ENCODE data around the gene FYCO1. TPM values are rescaled to one million over a fixed set of nuclear protein-coding genes. Genes with fewer than 3 reads are reported as not detected.

FYCO1 gene
- total RNA-seq, 2 experiments from 2014 or later = 14.1 to 14.5 TPM

GRCh38 chr3:45929042-45929679 lies 66.5 kb downstream of the FYCO1 start:
- TF ChIP-seq CTCF (IDR thresholded peaks at IDR 0.05) = peak; percentile 88
- intact Hi-C loops (cut with micrococcal nuclease) = loop anchor here (2.0 to 5.0 kb wide), 2 partner anchors 168 to 417 kb away; no protein-coding TSS in a partner anchor
- H3K27me3 Mint-ChIP-seq = no peaks in the 10 kb centered on the region
- H3K4me1 Mint-ChIP-seq (ENCODE audit: low read depth) = no peaks in the 10 kb centered on the region
- peaks cover 51% of the 10 kb centered on the region for H3K36me3 Mint-ChIP-seq (ENCODE audit: low read depth)
- CTCF ChIA-PET = interaction anchor here (0.7 to 35.9 kb wide), 27 partner anchors 8 to 470 kb away, joined by 3 to 656 read pairs (median 4); partner anchors contain the start of genes CCR9, CXCR6 and LZTFL1
- no peak overlapping the region for H3K27ac Mint-ChIP-seq
- H3K9me3 Mint-ChIP-seq = no peaks in the 10 kb centered on the region
- DNase-seq (peak; percentile 75), ATAC-seq (peak; percentile 98)
- H3K4me3 Mint-ChIP-seq = no peak overlapping the region
- POLR2A ChIA-PET = interaction anchor here (0.6 to 2.8 kb wide), 4 partner anchors 9 to 321 kb away, joined by 3 to 10 read pairs (median 4); no protein-coding TSS in a partner anchor

- no peak overlapping the region for H3K4me3 Mint-ChIP-seq
- no peak for TF ChIP-seq CTCF (IDR thresholded peaks at IDR 0.05)
- ChIA-PET POLR2A (interaction anchor here (1.0 to 2.8 kb wide), 2 partner anchors 8 to 166 kb away, joined by 3 to 10 read pairs; no protein-coding TSS in a partner anchor), CTCF (interaction anchor here (0.9 to 35.9 kb wide), 11 partner anchors 10 to 268 kb away, joined by 3 to 656 read pairs (median 7); partner anchors contain the start of gene CCR9)
- no peaks in the 10 kb centered on the region for H3K9me3 Mint-ChIP-seq
- H3K36me3 Mint-ChIP-seq (ENCODE audit: low read depth) = peaks cover 49% of the 10 kb centered on the region
- ATAC-seq (no peak), DNase-seq (no peak)
- intact Hi-C loops (cut with micrococcal nuclease) = loop anchor here (2.0 to 5.0 kb wide), 2 partner anchors 167 to 416 kb away; no protein-coding TSS in a partner anchor
- H3K27me3 Mint-ChIP-seq = no peaks in the 10 kb centered on the region
- H3K27ac Mint-ChIP-seq = no peak overlapping the region
- H3K4me1 Mint-ChIP-seq (ENCODE audit: low read depth) = no peaks in the 10 kb centered on the region
These were observed 67.7 kb downstream of the FYCO1 start for GRCh38 chr3:45927881-45928280.

GRCh38 chr3:45923755-45924154 lies 71.9 kb downstream of the FYCO1 start:
- DNase-seq = peak; percentile 18
- Mint-ChIP-seq H3K27ac (no peak overlapping the region), H3K4me1 (ENCODE audit: low read depth) (peaks cover 10% of the 10 kb centered on the region), H3K4me3 (no peak overlapping the region), H3K36me3 (ENCODE audit: low read depth) (peaks cover 54% of the 10 kb centered on the region), H3K9me3 (no peaks in the 10 kb centered on the region), H3K27me3 (no peaks in the 10 kb centered on the region)
- POLR2A ChIA-PET = interaction anchor here (0.7 to 1.1 kb wide), 2 partner anchors 11 to 77 kb away, joined by 3 read pairs; no protein-coding TSS in a partner anchor
- no peak for TF ChIP-seq CTCF (IDR thresholded peaks at IDR 0.05)
- ATAC-seq = no peak
- intact Hi-C loops (cut with micrococcal nuclease) = no loop called here
- CTCF ChIA-PET = interaction anchor here (35.9 kb wide), 1 partner anchor 159 kb away, joined by 656 read pairs; no protein-coding TSS in a partner anchor

GRCh38 chr3:45922950-45923590 lies 72.6 kb downstream of the FYCO1 start:
- H3K4me3 Mint-ChIP-seq = no peak overlapping the region
- H3K36me3 Mint-ChIP-seq (ENCODE audit: low read depth) = peaks cover 53% of the 10 kb centered on the region
- no peak for TF ChIP-seq CTCF (IDR thresholded peaks at IDR 0.05)
- POLR2A ChIA-PET = interaction anchor here (0.7 to 1.8 kb wide), 5 partner anchors 8 to 76 kb away, joined by 3 to 7 read pairs (median 3); partner anchors contain the start of gene CXCR6
- DNase-seq (no peak), ATAC-seq (no peak)
- CTCF ChIA-PET = interaction anchor here (0.9 to 35.9 kb wide), 2 partner anchors 8 to 160 kb away, joined by 3 to 656 read pairs; no protein-coding TSS in a partner anchor
- intact Hi-C loops (cut with micrococcal nuclease) = no loop called here
- peaks cover 13% of the 10 kb centered on the region for H3K4me1 Mint-ChIP-seq (ENCODE audit: low read depth)
- no peak overlapping the region for H3K27ac Mint-ChIP-seq
- no peaks in the 10 kb centered on the region for H3K9me3 Mint-ChIP-seq
- H3K27me3 Mint-ChIP-seq = no peaks in the 10 kb centered on the region

All from activated CD8-positive, alpha-beta T cell treated with anti-CD3 and anti-CD28 coated beads for 36 hours (primary cell).